IMR-90 (cell line): ENCODE data around the gene ZNF692. TPM values are rescaled to one million over a fixed set of nuclear protein-coding genes. Genes with fewer than 3 reads are reported as not detected.

Experiments
- ATAC-seq: fragments of 200-7000 bp; cut with Tn5 transposase; 2 replicates; pipeline ENCODE4 v1.9.1; 2020; ENCODE audit warnings: low read depth, mild to moderate bottlenecking, moderate library complexity
- BruUV-seq: library from RNA; stranded (reverse); fragments of 400-500 nt; replicated peaks from 2 replicates; lab custom pipeline; 2021; lab: Mats Ljungman, UMichigan
- CTCF ChIA-PET: fragments of 300-600 bp; formaldehyde crosslinking; extraction: SDS; loops from one replicate; lab custom pipeline; 2021; ENCODE audit warnings: antibody characterized with exemption; lab: Yijun Ruan, JAX
- POLR2A ChIA-PET: fragments of 300-600 bp; sonication (Branson Sonifier 250); formaldehyde crosslinking; loops from one replicate; lab custom pipeline; 2022; ENCODE audit warnings: antibody characterized with exemption; ENCODE audit not compliant: unreplicated experiment; lab: Charles Lee
- DNase-seq: peaks from one replicate; pipeline ENCODE4 v3.0.0; 2013
- H2AFZ ChIP-seq: replicated peaks from 2 replicates; pipeline ENCODE3; 2013; ENCODE audit warnings: low read length, mild to moderate bottlenecking; ENCODE audit not compliant: poor library complexity
- H2AK5ac ChIP-seq: 2 replicates; pipeline ENCODE4 v1.6.1; 2013; ENCODE audit warnings: low read depth, low read length, inconsistent platforms
- H2AK9ac ChIP-seq: replicated peaks from 2 replicates; pipeline ENCODE3; 2013; ENCODE audit warnings: mild to moderate bottlenecking, low read depth, low read length, moderate library complexity; ENCODE audit not compliant: poor library complexity
- H2BK120ac ChIP-seq: 2 replicates; pipeline ENCODE4 v1.6.1; 2013; ENCODE audit warnings: low read depth, low read length, inconsistent platforms
- H2BK15ac ChIP-seq: 3 replicates; pipeline ENCODE4 v1.6.1; 2013; ENCODE audit warnings: low read depth, low read length, inconsistent platforms
- H2BK20ac ChIP-seq: 2 replicates; pipeline ENCODE4 v1.6.1; 2013; ENCODE audit warnings: low read depth, mild to moderate bottlenecking, inconsistent platforms, low read length, moderate library complexity
- H2BK5ac ChIP-seq: 2 replicates; pipeline ENCODE4 v1.6.1; 2013; ENCODE audit warnings: mild to moderate bottlenecking, low read depth, low read length, inconsistent platforms; ENCODE audit not compliant: poor library complexity, severe bottlenecking
- H3K14ac ChIP-seq: replicated peaks from 2 replicates; pipeline ENCODE4 v1.6.1; 2013; ENCODE audit warnings: low read depth, low read length, inconsistent platforms
- H3K18ac ChIP-seq: 2 replicates; pipeline ENCODE4 v1.6.1; 2013; ENCODE audit warnings: low read depth, low read length, control low read depth
- H3K23ac ChIP-seq: 2 replicates; pipeline ENCODE4 v1.6.1; 2013; ENCODE audit warnings: low read depth, low read length, inconsistent platforms
- H3K27ac ChIP-seq: 2 replicates; pipeline ENCODE4 v1.5.1; 2013; ENCODE audit warnings: mild to moderate bottlenecking, control low read depth, low read length; ENCODE audit not compliant: insufficient read depth
- H3K27me3 ChIP-seq: 2 replicates; pipeline ENCODE4 v1.6.1; 2013; ENCODE audit warnings: low read length; ENCODE audit not compliant: control insufficient read depth, insufficient read depth
- H3K36me3 ChIP-seq: 2 replicates; pipeline ENCODE4 v1.6.1; 2013; ENCODE audit warnings: low read length, mixed read lengths; ENCODE audit not compliant: control insufficient read depth, insufficient read depth
- H3K4ac ChIP-seq: 2 replicates; pipeline ENCODE4 v1.6.1; 2013; ENCODE audit warnings: low read depth, low read length, inconsistent platforms
- H3K4me1 ChIP-seq: 2 replicates; pipeline ENCODE4 v1.6.1; 2013; ENCODE audit warnings: low read length, mixed read lengths; ENCODE audit not compliant: control insufficient read depth, insufficient read depth
- H3K4me2 ChIP-seq: 2 replicates; pipeline ENCODE4 v1.6.1; 2013; ENCODE audit warnings: low read depth, mild to moderate bottlenecking, control low read depth, low read length, moderate library complexity
- H3K4me3 ChIP-seq: 2 replicates; pipeline ENCODE4 v1.5.1; 2013; ENCODE audit warnings: low read depth, mild to moderate bottlenecking, control low read depth, low read length, moderate library complexity; ENCODE audit not compliant: insufficient read depth
- H3K56ac ChIP-seq: 2 replicates; pipeline ENCODE4 v1.6.1; 2013; ENCODE audit warnings: low read length, inconsistent platforms; ENCODE audit not compliant: insufficient read depth; ENCODE audit errors: extremely low read depth
- H3K79me1 ChIP-seq, 2 experiments: 2 replicates each; pipeline ENCODE4 v1.6.1; 2013; ENCODE audit warnings: low read length in 2 of 2, inconsistent platforms in 1 of 2, low read depth in 1 of 2
- H3K9ac ChIP-seq: 2 replicates; pipeline ENCODE4 v1.6.1; 2013; ENCODE audit warnings: low read depth, low read length, control low read depth
- H3K9me1 ChIP-seq: 2 replicates; pipeline ENCODE4 v1.6.1; 2013; ENCODE audit warnings: low read length, inconsistent platforms; ENCODE audit not compliant: insufficient read depth
- H3K9me3 ChIP-seq: 2 replicates; pipeline ENCODE4 v1.6.1; 2013; ENCODE audit warnings: low read length; ENCODE audit not compliant: control insufficient read depth, insufficient read depth
- H4K20me1 ChIP-seq: 2 replicates; pipeline ENCODE4 v1.6.1; 2013; ENCODE audit warnings: low read length, inconsistent platforms; ENCODE audit not compliant: insufficient read depth
- H4K5ac ChIP-seq: 2 replicates; pipeline ENCODE4 v1.6.1; 2013; ENCODE audit warnings: mild to moderate bottlenecking, low read depth, low read length, control low read depth
- H4K8ac ChIP-seq, 2 experiments: 2 replicates each; pipeline ENCODE4 v1.6.1; 2013; ENCODE audit warnings: low read depth in 2 of 2, low read length in 2 of 2, control low read depth in 1 of 2, inconsistent platforms in 1 of 2
- H4K91ac ChIP-seq: 2 replicates; pipeline ENCODE4 v1.6.1; 2013; ENCODE audit warnings: low read depth, low read length, inconsistent platforms; ENCODE audit not compliant: insufficient read depth
- CEBPB ChIP-seq: IDR thresholded peaks from 2 replicates; pipeline ENCODE4 v1.6.1; 2012; ENCODE audit warnings: low read depth, low read length, improper control_type of control experiment
- CTCF ChIP-seq: conservative IDR thresholded peaks from 2 replicates; pipeline ENCODE4 v1.5.1; 2012; ENCODE audit warnings: mild to moderate bottlenecking, low read depth, low read length, improper control_type of control experiment
- MAZ ChIP-seq: IDR thresholded peaks from 2 replicates; pipeline ENCODE4 v1.6.1; 2012; ENCODE audit warnings: low read depth, mild to moderate bottlenecking, low read length, improper control_type of control experiment, moderate library complexity, borderline replicate concordance
- WGBS, 2 experiments: methylation state at CpG; one replicate each; pipeline versions ENCODE4 v1.1.5 to v1.1.7; 2013; ENCODE audit warnings: missing lambda C conversion rate in 2 of 2; ENCODE audit not compliant: insufficient read length in 1 of 2; ENCODE audit errors: extremely low coverage in 2 of 2; 5-methylcytosine and 5-hydroxymethylcytosine counted together
- dilution Hi-C: fragments of 300-500 bp; cut with HindIII; formaldehyde crosslinking; loops from one replicate; pipeline ENCODE4 v1.14.3; 2018; ENCODE audit warnings: low sequenced_read_pairs; ENCODE audit not compliant: unreplicated experiment
- in situ Hi-C: fragments of 300-500 bp; cut with MboI; formaldehyde crosslinking; loops from 3 replicates; pipeline ENCODE4 v1.14.3; 2019; ENCODE audit warnings: low sequenced_read_pairs, inconsistent platforms, mixed read lengths
- intact Hi-C: fragments of 100-400 bp; cut with micrococcal nuclease; formaldehyde crosslinking; loops from 2 replicates; pipeline ENCODE4 v1.10.0; 2022
- polyA plus RNA-seq, 3 experiments: library from polyadenylated mRNA; depleted of rRNA; stranded (reverse); fragments of >200 nt; gene quantifications; 2 replicates each; pipeline ENCODE4 v1.2.3, GENCODE V29; 2012; ENCODE audit warnings: low replicate concordance in 1 of 3
- total RNA-seq: library from RNA; depleted of rRNA; stranded (reverse); fragments of >200 nt; gene quantifications from 2 replicates; pipeline ENCODE4 v1.2.3, GENCODE V29; 2012

ZNF692 gene
- total and polyA plus RNA-seq, 2 of the 4 experiments (the other 2 are of a cell fraction): 7.3 to 50.4 TPM

- peak; percentile 68 for TF ChIP-seq CTCF
Measured at GRCh38 chr1:248906009-248906752, 47.3 kb upstream of the ZNF692 start, which contains the start of gene PGBD2 (continued).

- no CpG with 5 or more reads among the region's 4 CpGs for WGBS, 2 experiments
- Histone ChIP-seq H4K20me1 (no peaks in the 10 kb centered on the region), H3K27me3 (no peaks in the 10 kb centered on the region; the same call in 1 of the 2 replicates), H4K5ac (peak overlapping the region; percentile 97), H3K9ac (peak overlapping the region; percentile 79), H3K4ac (peak overlapping the region; percentile 88), H2AK9ac (peak overlapping the region; percentile 95), H2BK15ac (no peak overlapping the region), H3K4me2 (peak overlapping the region; percentile 77), H4K8ac (peak overlapping the region; percentile 100), H3K9me1 (no peaks in the 10 kb centered on the region), H3K4me1 (no peaks in the 10 kb centered on the region), H2BK20ac (no peak overlapping the region), H3K36me3 (no peaks in the 10 kb centered on the region), H4K91ac (peak overlapping the region; percentile 86), H3K79me1 (peaks cover 11 to 31% of the 10 kb centered on the region in 2 experiments), H3K27ac (peak overlapping the region; percentile 83), H3K23ac (peak overlapping the region; percentile 53; the same call in 1 of the 2 replicates), H3K9me3 (no peaks in the 10 kb centered on the region), H3K4me3 (peak overlapping the region; percentile 72), H2BK5ac (peak overlapping the region; percentile 39), H2BK120ac (peak overlapping the region; percentile 24; the same call in 1 of the 2 replicates), H3K14ac (peak overlapping the region; percentile 94), H3K56ac (0 out of 2 replicates have a peak overlapping the region, but pooled peaks have one; percentile 53), H3K18ac (peak overlapping the region; percentile 54), H2AFZ (peak overlapping the region; percentile 100), H2AK5ac (0 out of 2 replicates have a peak overlapping the region, but pooled peaks have one; percentile 16)
- DNase-seq (no peak), ATAC-seq (no peak)
- ChIA-PET POLR2A (no interaction called here), CTCF (interaction anchor here (1.0 to 1.7 kb wide), 2 partner anchors 21 to 24 kb away, joined by 3 to 4 read pairs; no protein-coding TSS in a partner anchor)
- in situ Hi-C loops (no loop called here), dilution Hi-C loops (no loop called here), intact Hi-C loops (loop anchor here (1.0 kb wide), 1 partner anchor 32 kb away; no protein-coding TSS in a partner anchor)
- BruUV-seq: no TSS peak
- peak; percentile 4; the same call in 1 of the 2 replicates for TF ChIP-seq MAZ
- no peak for TF ChIP-seq CEBPB
Measured at GRCh38 chr1:248905662-248906008, 46.8 kb upstream of the ZNF692 start.
